IMR-90 (cell line): ENCODE results near the gene ACSL1. TPM values are rescaled to one million over a fixed set of nuclear protein-coding genes. Genes with fewer than 3 reads are reported as not detected.
A peak's percentile ranks its signal among the peaks of the same experiment; 100 is the strongest.

Experiments used
- ATAC-seq: fragments of 200-7000 bp; cut with Tn5 transposase; 2 replicates; pipeline ENCODE4 v1.9.1; 2020; ENCODE audit warnings: low read depth, mild to moderate bottlenecking, moderate library complexity
- BruUV-seq: library from RNA; stranded (reverse); fragments of 400-500 nt; replicated peaks from 2 replicates; lab custom pipeline; 2021; lab: Mats Ljungman, UMichigan
- CTCF ChIA-PET: fragments of 300-600 bp; formaldehyde crosslinking; extraction: SDS; loops from one replicate; lab custom pipeline; 2021; ENCODE audit warnings: antibody characterized with exemption; lab: Yijun Ruan, JAX
- POLR2A ChIA-PET: fragments of 300-600 bp; sonication (Branson Sonifier 250); formaldehyde crosslinking; loops from one replicate; lab custom pipeline; 2022; ENCODE audit warnings: antibody characterized with exemption; ENCODE audit not compliant: unreplicated experiment; lab: Charles Lee
- DNase-seq: peaks from one replicate; pipeline ENCODE4 v3.0.0; 2013
- H2AFZ ChIP-seq: replicated peaks from 2 replicates; pipeline ENCODE3; 2013; ENCODE audit warnings: low read length, mild to moderate bottlenecking; ENCODE audit not compliant: poor library complexity
- H2AK5ac ChIP-seq: 2 replicates; pipeline ENCODE4 v1.6.1; 2013; ENCODE audit warnings: low read depth, low read length, inconsistent platforms
- H2AK9ac ChIP-seq: replicated peaks from 2 replicates; pipeline ENCODE3; 2013; ENCODE audit warnings: mild to moderate bottlenecking, low read depth, low read length, moderate library complexity; ENCODE audit not compliant: poor library complexity
- H2BK120ac ChIP-seq: 2 replicates; pipeline ENCODE4 v1.6.1; 2013; ENCODE audit warnings: low read depth, low read length, inconsistent platforms
- H2BK15ac ChIP-seq: 3 replicates; pipeline ENCODE4 v1.6.1; 2013; ENCODE audit warnings: low read depth, low read length, inconsistent platforms
- H2BK20ac ChIP-seq: 2 replicates; pipeline ENCODE4 v1.6.1; 2013; ENCODE audit warnings: low read depth, mild to moderate bottlenecking, inconsistent platforms, low read length, moderate library complexity
- H2BK5ac ChIP-seq: 2 replicates; pipeline ENCODE4 v1.6.1; 2013; ENCODE audit warnings: mild to moderate bottlenecking, low read depth, low read length, inconsistent platforms; ENCODE audit not compliant: poor library complexity, severe bottlenecking
- H3K14ac ChIP-seq: replicated peaks from 2 replicates; pipeline ENCODE4 v1.6.1; 2013; ENCODE audit warnings: low read depth, low read length, inconsistent platforms
- H3K18ac ChIP-seq: 2 replicates; pipeline ENCODE4 v1.6.1; 2013; ENCODE audit warnings: low read depth, low read length, control low read depth
- H3K23ac ChIP-seq: 2 replicates; pipeline ENCODE4 v1.6.1; 2013; ENCODE audit warnings: low read depth, low read length, inconsistent platforms
- H3K27ac ChIP-seq: 2 replicates; pipeline ENCODE4 v1.5.1; 2013; ENCODE audit warnings: mild to moderate bottlenecking, control low read depth, low read length; ENCODE audit not compliant: insufficient read depth
- H3K27me3 ChIP-seq: 2 replicates; pipeline ENCODE4 v1.6.1; 2013; ENCODE audit warnings: low read length; ENCODE audit not compliant: control insufficient read depth, insufficient read depth
- H3K36me3 ChIP-seq: 2 replicates; pipeline ENCODE4 v1.6.1; 2013; ENCODE audit warnings: low read length, mixed read lengths; ENCODE audit not compliant: control insufficient read depth, insufficient read depth
- H3K4ac ChIP-seq: 2 replicates; pipeline ENCODE4 v1.6.1; 2013; ENCODE audit warnings: low read depth, low read length, inconsistent platforms
- H3K4me1 ChIP-seq: 2 replicates; pipeline ENCODE4 v1.6.1; 2013; ENCODE audit warnings: low read length, mixed read lengths; ENCODE audit not compliant: control insufficient read depth, insufficient read depth
- H3K4me2 ChIP-seq: 2 replicates; pipeline ENCODE4 v1.6.1; 2013; ENCODE audit warnings: low read depth, mild to moderate bottlenecking, control low read depth, low read length, moderate library complexity
- H3K4me3 ChIP-seq: 2 replicates; pipeline ENCODE4 v1.5.1; 2013; ENCODE audit warnings: low read depth, mild to moderate bottlenecking, control low read depth, low read length, moderate library complexity; ENCODE audit not compliant: insufficient read depth
- H3K56ac ChIP-seq: 2 replicates; pipeline ENCODE4 v1.6.1; 2013; ENCODE audit warnings: low read length, inconsistent platforms; ENCODE audit not compliant: insufficient read depth; ENCODE audit errors: extremely low read depth
- H3K79me1 ChIP-seq, 2 experiments: 2 replicates each; pipeline ENCODE4 v1.6.1; 2013; ENCODE audit warnings: low read length in 2 of 2, inconsistent platforms in 1 of 2, low read depth in 1 of 2
- H3K9ac ChIP-seq: 2 replicates; pipeline ENCODE4 v1.6.1; 2013; ENCODE audit warnings: low read depth, low read length, control low read depth
- H3K9me1 ChIP-seq: 2 replicates; pipeline ENCODE4 v1.6.1; 2013; ENCODE audit warnings: low read length, inconsistent platforms; ENCODE audit not compliant: insufficient read depth
- H3K9me3 ChIP-seq: 2 replicates; pipeline ENCODE4 v1.6.1; 2013; ENCODE audit warnings: low read length; ENCODE audit not compliant: control insufficient read depth, insufficient read depth
- H4K20me1 ChIP-seq: 2 replicates; pipeline ENCODE4 v1.6.1; 2013; ENCODE audit warnings: low read length, inconsistent platforms; ENCODE audit not compliant: insufficient read depth
- H4K5ac ChIP-seq: 2 replicates; pipeline ENCODE4 v1.6.1; 2013; ENCODE audit warnings: mild to moderate bottlenecking, low read depth, low read length, control low read depth
- H4K8ac ChIP-seq, 2 experiments: 2 replicates each; pipeline ENCODE4 v1.6.1; 2013; ENCODE audit warnings: low read depth in 2 of 2, low read length in 2 of 2, control low read depth in 1 of 2, inconsistent platforms in 1 of 2
- H4K91ac ChIP-seq: 2 replicates; pipeline ENCODE4 v1.6.1; 2013; ENCODE audit warnings: low read depth, low read length, inconsistent platforms; ENCODE audit not compliant: insufficient read depth
- MXI1 ChIP-seq: IDR thresholded peaks from 2 replicates; pipeline ENCODE4 v1.6.1; 2012; ENCODE audit warnings: low read depth, mild to moderate bottlenecking, low read length, moderate library complexity, borderline replicate concordance
- WGBS, 2 experiments: methylation state at CpG; one replicate each; pipeline versions ENCODE4 v1.1.5 to v1.1.7; 2013; ENCODE audit warnings: missing lambda C conversion rate in 2 of 2; ENCODE audit not compliant: insufficient read length in 1 of 2; ENCODE audit errors: extremely low coverage in 2 of 2; 5-methylcytosine and 5-hydroxymethylcytosine counted together
- dilution Hi-C: fragments of 300-500 bp; cut with HindIII; formaldehyde crosslinking; loops from one replicate; pipeline ENCODE4 v1.14.3; 2018; ENCODE audit warnings: low sequenced_read_pairs; ENCODE audit not compliant: unreplicated experiment
- in situ Hi-C: fragments of 300-500 bp; cut with MboI; formaldehyde crosslinking; loops from 3 replicates; pipeline ENCODE4 v1.14.3; 2019; ENCODE audit warnings: low sequenced_read_pairs, inconsistent platforms, mixed read lengths
- intact Hi-C: fragments of 100-400 bp; cut with micrococcal nuclease; formaldehyde crosslinking; loops from 2 replicates; pipeline ENCODE4 v1.10.0; 2022
- polyA plus RNA-seq, 3 experiments: library from polyadenylated mRNA; depleted of rRNA; stranded (reverse); fragments of >200 nt; gene quantifications; 2 replicates each; pipeline ENCODE4 v1.2.3, GENCODE V29; 2012; ENCODE audit warnings: low replicate concordance in 1 of 3
- total RNA-seq: library from RNA; depleted of rRNA; stranded (reverse); fragments of >200 nt; gene quantifications from 2 replicates; pipeline ENCODE4 v1.2.3, GENCODE V29; 2012

ACSL1 gene
- total and polyA plus RNA-seq, 2 of the 4 experiments (the other 2 are of a cell fraction), result 14.4 to 26.0 TPM

DNA sequence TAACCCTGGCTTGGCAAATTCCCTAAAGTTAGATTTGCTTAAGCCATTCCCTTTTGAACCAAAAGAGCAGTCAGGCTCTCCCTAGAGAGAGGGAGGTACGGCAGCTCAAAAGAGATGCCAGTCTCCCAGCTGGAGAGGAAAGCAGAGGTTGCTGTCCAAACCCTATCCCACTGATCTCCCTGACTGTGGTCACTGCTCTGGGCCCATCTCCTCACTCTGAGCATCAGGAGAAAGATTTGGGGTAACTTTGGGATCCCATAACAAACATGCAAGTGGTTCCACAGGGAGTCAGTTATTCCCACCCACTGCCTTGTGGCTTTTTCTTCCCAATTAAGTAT is 17.1 kb downstream of the ACSL1 start:
- no peak overlapping the region for H3K9ac ChIP-seq
- H3K4ac ChIP-seq, result no peak overlapping the region; the same call in 1 of the 2 replicates
- CTCF ChIA-PET, result interaction anchor here (0.7 kb wide), 1 partner anchor 13 kb away, joined by 3 read pairs; no protein-coding TSS in a partner anchor
- peaks cover 27% of the 10 kb centered on the region for H4K20me1 ChIP-seq
- WGBS, 2 experiments, result no CpG with 5 or more reads among the region's 1 CpG
- H3K23ac ChIP-seq, result no peak overlapping the region; the same call in 1 of the 2 replicates
- DNase-seq (peak; percentile 18), ATAC-seq (peak; percentile 55)
- no peak overlapping the region; the same call in 1 of the 2 replicates for H3K4me2 ChIP-seq
- H2BK5ac ChIP-seq, result no peak overlapping the region
- H4K8ac ChIP-seq, result no peak overlapping the region
- H3K4me3 ChIP-seq, result no peak overlapping the region
- dilution Hi-C loops, result no loop called here
- H3K27me3 ChIP-seq, result 0 out of 2 replicates have a peak, but pooled peaks cover 1% of the 10 kb centered on the region
- no peak overlapping the region for H4K5ac ChIP-seq
- no peak overlapping the region for H2BK15ac ChIP-seq
- H2BK20ac ChIP-seq, result peak overlapping the region; percentile 0; the same call in 1 of the 2 replicates
- peaks cover 24 to 27% of the 10 kb centered on the region in 2 experiments for H3K79me1 ChIP-seq
- no peak overlapping the region for H3K14ac ChIP-seq
- no peak for TF ChIP-seq MXI1
- H3K9me1 ChIP-seq, result no peaks in the 10 kb centered on the region; the same call in 1 of the 2 replicates
- intact Hi-C loops, result no loop called here
- H2AK9ac ChIP-seq, result no peak overlapping the region
- no peak overlapping the region for H3K56ac ChIP-seq
- H2BK120ac ChIP-seq, result no peak overlapping the region; the same call in 1 of the 2 replicates
- H4K91ac ChIP-seq, result no peak overlapping the region
- H2AK5ac ChIP-seq, result 0 out of 2 replicates have a peak overlapping the region, but pooled peaks have one; percentile 8
- H3K36me3 ChIP-seq, result no peaks in the 10 kb centered on the region
- no peak overlapping the region for H2AFZ ChIP-seq
- peaks cover 6% of the 10 kb centered on the region; the same call in 1 of the 2 replicates for H3K4me1 ChIP-seq
- POLR2A ChIA-PET, result no interaction called here
- no peaks in the 10 kb centered on the region for H3K9me3 ChIP-seq
- in situ Hi-C loops, result no loop called here
- H3K18ac ChIP-seq, result no peak overlapping the region
- BruUV-seq, result no TSS peak
- H3K27ac ChIP-seq, result no peak overlapping the region
